Measurements from ENCODE around the gene AKAP6.

DNA sequence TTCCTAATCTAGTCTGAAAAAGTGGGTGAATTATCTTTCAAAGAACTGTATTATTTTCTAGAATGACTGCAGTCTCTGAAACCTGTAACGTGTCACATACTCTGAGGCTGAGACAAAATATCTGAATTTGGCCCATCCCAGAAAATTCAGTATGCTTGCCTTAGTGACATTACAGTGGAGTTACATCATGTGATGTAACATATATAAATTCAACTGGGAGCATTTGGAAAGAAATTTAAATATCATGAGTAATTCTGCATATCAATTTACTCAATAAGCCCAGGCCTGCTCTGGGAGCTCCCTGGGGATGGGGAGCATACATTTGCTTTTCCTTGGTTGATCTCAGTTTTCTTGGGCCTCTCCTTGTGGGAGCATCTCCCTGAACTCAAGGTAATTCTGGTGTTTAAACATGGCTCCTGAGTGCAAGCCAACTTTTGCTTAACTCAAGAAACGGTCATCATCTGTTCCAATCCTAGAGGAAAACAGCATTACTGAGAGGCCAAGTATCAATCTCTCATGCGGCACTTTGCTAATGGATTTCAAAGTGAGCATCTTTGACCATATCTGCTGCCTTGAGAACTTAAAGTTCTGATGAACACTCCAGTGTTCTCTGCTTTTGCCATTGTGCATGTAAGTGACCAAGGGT, 54.4 kb downstream of the AKAP6 start:
- TF ChIP-seq CTCF (IDR thresholded peaks at IDR 0.05) (no peak), POLR2A (IDR thresholded peaks at IDR 0.05) (no peak)
